Measurements from ENCODE around the gene KRTAP29-1. TPM values are rescaled to one million over a fixed set of nuclear protein-coding genes. Genes with fewer than 3 reads are reported as not detected.
"Not testable (repeated sequence)": the region's sequence is repeated elsewhere in the genome, so short reads cannot be mapped to it uniquely, and the experiment has no call there.

Gene KRTAP29-1
- polyA plus RNA-seq, 4 donors, result not detected

DNA sequence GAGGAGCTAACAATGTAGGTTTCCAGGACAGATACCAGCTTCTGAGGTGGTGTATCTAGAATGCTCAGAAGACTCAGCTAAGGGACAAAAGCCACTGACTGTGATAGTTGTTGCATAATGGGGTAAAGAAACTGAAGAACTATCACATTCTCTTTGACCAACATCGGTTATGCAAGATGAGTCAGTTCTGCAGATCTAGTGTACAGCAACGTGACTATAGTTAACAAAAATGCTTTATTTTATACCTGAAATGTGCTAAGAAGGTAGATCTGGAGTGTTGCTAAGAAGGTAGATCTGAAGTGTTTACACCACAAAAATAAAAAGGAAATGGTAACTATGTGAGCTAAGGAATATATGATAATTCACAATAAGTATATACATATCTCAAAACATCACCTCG is 34.9 kb downstream of the KRTAP29-1 start:
- Histone ChIP-seq H3K36me3 (ENCODE audit: control insufficient read depth in 3 of 3, insufficient read depth in 2 of 3, low read depth in 1 of 3, low read length in 3 of 3) (no peaks in the 10 kb centered on the region), H3K4me1 (ENCODE audit: control insufficient read depth in 3 of 3, insufficient read depth in 2 of 3, low read depth in 1 of 3, low read length in 2 of 3) (no peaks in the 10 kb centered on the region), H3K27ac (ENCODE audit: low read depth in 1 of 3, low read length in 2 of 3) (no peak overlapping the region), H3K9me3 (ENCODE audit: control insufficient read depth in 2 of 2, insufficient read depth in 1 of 2, low read depth in 1 of 2, low read length in 1 of 2) (no peaks in the 10 kb centered on the region), H3K27me3 (ENCODE audit: control insufficient read depth in 3 of 3, insufficient read depth in 3 of 3, low read length in 3 of 3) (peaks cover 0 to 5% (median 0%) of the 10 kb centered on the region in 3 donors), H3K4me3 (ENCODE audit: low read depth in 1 of 3, low read length in 3 of 3) (no peak overlapping the region)
- no peak for DNase-seq
- 71 to 80% methylated on average over 3 of the region's 3 CpGs; no CpG with 5 or more reads in 1 of the 3 donors for WGBS, 3 donors
- FAIRE-seq, result no peak

DNA sequence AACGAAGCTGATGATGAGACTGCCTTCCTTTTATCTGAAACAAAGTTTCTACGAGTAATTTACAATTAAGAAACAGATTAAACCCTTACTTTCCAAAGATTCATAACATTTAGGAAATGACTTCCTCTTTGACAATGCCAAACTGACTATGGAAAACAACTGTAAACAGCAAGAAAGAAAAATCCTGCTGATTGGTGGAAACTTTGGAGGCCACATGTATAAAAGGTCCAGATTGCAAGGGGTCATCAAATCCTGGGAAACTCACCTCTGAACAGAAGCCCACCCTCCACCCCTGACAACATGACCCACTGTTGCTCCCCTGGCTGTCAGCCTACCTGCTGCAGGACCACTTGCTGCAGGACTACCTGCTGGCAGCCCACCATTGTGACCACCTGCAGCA is 37.6 kb downstream of the KRTAP29-1 start, which contains the start of gene KRTAP9-6:
Gene KRTAP9-6 (plus strand): TSS at position 301 of the 400 bp plus-strand sequence. CDS start 0 bp downstream, at position 301.
- no peak for FAIRE-seq
- Histone ChIP-seq H3K27ac (ENCODE audit: low read depth in 1 of 3, low read length in 2 of 3) (no peak within 1 kb of the TSS), H3K27me3 (ENCODE audit: control insufficient read depth in 3 of 3, insufficient read depth in 3 of 3, low read length in 3 of 3) (peaks cover 0 to 5% (median 0%) of the 10 kb centered on the region in 3 donors), H3K4me3 (ENCODE audit: low read depth in 1 of 3, low read length in 3 of 3) (no peak within 1 kb of the TSS), H3K9me3 (ENCODE audit: control insufficient read depth in 2 of 2, insufficient read depth in 1 of 2, low read depth in 1 of 2, low read length in 1 of 2) (no peaks in the 10 kb centered on the region), H3K4me1 (ENCODE audit: control insufficient read depth in 3 of 3, insufficient read depth in 2 of 3, low read depth in 1 of 3, low read length in 2 of 3) (no peaks in the 10 kb centered on the region), H3K36me3 (ENCODE audit: control insufficient read depth in 3 of 3, insufficient read depth in 2 of 3, low read depth in 1 of 3, low read length in 3 of 3) (no peaks in the 10 kb centered on the region)
- 42 to 51% (median 49%) methylated on average over 2 of the region's 2 CpGs for WGBS, 3 donors
- DNase-seq, result no peak

DNA sequence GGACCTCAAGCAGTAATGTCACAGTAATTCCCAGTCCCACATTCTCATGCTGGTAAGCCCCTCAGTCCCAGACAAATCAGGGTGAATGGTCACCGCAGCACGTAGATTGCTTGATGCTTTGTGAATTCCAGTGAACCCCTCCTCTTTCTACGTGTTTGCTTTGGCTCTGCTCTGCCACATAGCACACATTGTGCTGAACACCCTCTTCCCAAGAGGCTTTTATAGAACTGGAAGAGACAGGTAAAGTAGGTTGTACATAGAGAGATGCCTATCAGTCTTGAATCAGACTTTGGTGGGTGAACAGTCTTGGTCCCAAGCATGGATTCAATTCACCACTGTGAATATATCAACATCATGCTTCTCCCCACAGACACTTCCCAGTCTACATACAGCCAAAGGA is 38.1 kb downstream of the KRTAP29-1 start:
- FAIRE-seq, result no peak

DNA sequence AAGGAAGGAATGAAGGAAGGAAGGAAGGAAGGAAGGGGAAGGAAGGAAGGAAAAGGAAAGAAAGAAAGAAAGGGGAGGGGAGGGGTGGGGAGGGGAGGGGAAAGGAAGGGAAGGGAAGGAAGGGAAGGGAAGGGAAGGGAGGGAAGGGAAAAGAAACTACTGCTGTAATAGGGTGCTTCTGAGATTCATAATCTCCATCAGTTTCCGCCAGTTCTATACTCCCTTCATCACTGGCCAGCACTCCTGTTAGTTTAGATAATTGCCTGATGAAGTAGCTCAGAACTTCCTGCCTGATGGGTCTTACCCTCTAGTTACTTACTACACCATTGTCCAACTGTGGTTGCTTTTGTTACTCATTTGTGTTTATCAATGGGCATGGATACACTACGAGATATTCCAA is 39.4 kb downstream of the KRTAP29-1 start:
- no peak for FAIRE-seq

More for the DNA sequence above, 38.1 kb downstream of the KRTAP29-1 start:
- no peak for DNase-seq
- WGBS, 3 donors, result 53 to 70% (median 56%) methylated on average over 3 of the region's 3 CpGs
- Histone ChIP-seq H3K9me3 (ENCODE audit: control insufficient read depth in 2 of 2, insufficient read depth in 1 of 2, low read depth in 1 of 2, low read length in 1 of 2) (no peaks in the 10 kb centered on the region), H3K4me3 (ENCODE audit: low read depth in 1 of 3, low read length in 3 of 3) (no peak overlapping the region), H3K4me1 (ENCODE audit: control insufficient read depth in 3 of 3, insufficient read depth in 2 of 3, low read depth in 1 of 3, low read length in 2 of 3) (no peaks in the 10 kb centered on the region), H3K36me3 (ENCODE audit: control insufficient read depth in 3 of 3, insufficient read depth in 2 of 3, low read depth in 1 of 3, low read length in 3 of 3) (no peaks in the 10 kb centered on the region), H3K27me3 (ENCODE audit: control insufficient read depth in 3 of 3, insufficient read depth in 3 of 3, low read length in 3 of 3) (peaks cover 0 to 5% (median 0%) of the 10 kb centered on the region in 3 donors), H3K27ac (ENCODE audit: low read depth in 1 of 3, low read length in 2 of 3) (no peak overlapping the region)

DNA sequence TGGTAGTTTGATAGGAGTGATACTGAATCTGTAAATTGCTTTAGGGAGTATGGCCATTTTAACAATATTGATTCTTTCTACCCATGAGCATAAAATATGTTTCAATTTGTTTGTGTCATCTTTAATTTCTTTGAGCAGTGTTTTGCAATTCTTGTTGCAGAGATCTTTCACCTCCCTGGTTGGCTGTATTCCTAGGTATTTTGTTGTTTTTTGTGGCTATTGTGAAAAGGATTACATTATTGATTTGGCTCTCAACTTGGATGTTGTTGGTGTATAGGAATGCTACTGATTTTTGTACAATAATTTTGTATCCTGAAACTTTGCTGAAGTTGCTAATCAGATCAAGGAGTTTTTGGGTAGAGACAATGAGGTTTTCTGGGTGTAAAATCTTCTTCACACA is 44.2 kb downstream of the KRTAP29-1 start:
- H3K4me3 ChIP-seq (ENCODE audit: low read depth in 1 of 3, low read length in 3 of 3), result no peak overlapping the region
- no peaks in the 10 kb centered on the region for H3K36me3 ChIP-seq (ENCODE audit: control insufficient read depth in 3 of 3, insufficient read depth in 2 of 3, low read depth in 1 of 3, low read length in 3 of 3)
- H3K27me3 ChIP-seq (ENCODE audit: control insufficient read depth in 3 of 3, insufficient read depth in 3 of 3, low read length in 3 of 3), result peaks cover 0 to 3% (median 0%) of the 10 kb centered on the region in 3 donors
- DNase-seq (no peak), FAIRE-seq (no peak)
- H3K4me1 ChIP-seq (ENCODE audit: control insufficient read depth in 3 of 3, insufficient read depth in 2 of 3, low read depth in 1 of 3, low read length in 2 of 3), result no peaks in the 10 kb centered on the region
- H3K27ac ChIP-seq (ENCODE audit: low read depth in 1 of 3, low read length in 2 of 3), result no peak overlapping the region
- H3K9me3 ChIP-seq (ENCODE audit: control insufficient read depth in 2 of 2, insufficient read depth in 1 of 2, low read depth in 1 of 2, low read length in 1 of 2), result no peaks in the 10 kb centered on the region

More for the DNA sequence above, 39.4 kb downstream of the KRTAP29-1 start:
- Histone ChIP-seq H3K27me3 (ENCODE audit: control insufficient read depth in 3 of 3, insufficient read depth in 3 of 3, low read length in 3 of 3) (peaks cover 0 to 5% (median 0%) of the 10 kb centered on the region in 3 donors), H3K36me3 (ENCODE audit: control insufficient read depth in 3 of 3, insufficient read depth in 2 of 3, low read depth in 1 of 3, low read length in 3 of 3) (no peaks in the 10 kb centered on the region), H3K27ac (ENCODE audit: low read depth in 1 of 3, low read length in 2 of 3) (no peak overlapping the region), H3K9me3 (ENCODE audit: control insufficient read depth in 2 of 2, insufficient read depth in 1 of 2, low read depth in 1 of 2, low read length in 1 of 2) (no peaks in the 10 kb centered on the region), H3K4me1 (ENCODE audit: control insufficient read depth in 3 of 3, insufficient read depth in 2 of 3, low read depth in 1 of 3, low read length in 2 of 3) (no peaks in the 10 kb centered on the region), H3K4me3 (ENCODE audit: low read depth in 1 of 3, low read length in 3 of 3) (no peak overlapping the region)
- DNase-seq, result no peak
- 69 to 81% (median 75%) methylated on average over 2 of the region's 2 CpGs for WGBS, 3 donors

DNA sequence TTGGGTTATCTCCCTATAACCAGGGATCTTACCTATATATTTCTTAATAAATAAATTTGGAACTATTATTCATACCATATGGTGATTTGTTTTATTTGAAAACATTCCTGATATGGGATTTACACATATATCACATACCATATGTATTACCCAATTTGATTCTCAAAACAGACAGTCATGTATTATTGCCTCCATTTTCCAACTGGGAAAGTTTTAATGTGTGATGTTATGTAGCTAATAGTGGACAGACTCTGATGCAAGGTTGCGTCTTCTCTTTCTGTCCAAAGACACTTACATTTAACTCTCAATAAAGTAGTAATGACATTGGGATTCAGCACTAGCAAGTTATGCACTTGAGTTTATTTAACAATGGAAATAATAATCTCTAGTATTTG is 46.4 kb downstream of the KRTAP29-1 start:
- no peak overlapping the region for H3K4me3 ChIP-seq (ENCODE audit: low read depth in 1 of 3, low read length in 3 of 3)
- H3K36me3 ChIP-seq (ENCODE audit: control insufficient read depth in 3 of 3, insufficient read depth in 2 of 3, low read depth in 1 of 3, low read length in 3 of 3), result no peaks in the 10 kb centered on the region
- FAIRE-seq, result no peak
- no peak overlapping the region for H3K27ac ChIP-seq (ENCODE audit: low read depth in 1 of 3, low read length in 2 of 3)
- H3K27me3 ChIP-seq (ENCODE audit: control insufficient read depth in 3 of 3, insufficient read depth in 3 of 3, low read length in 3 of 3), result peaks cover 0 to 4% (median 0%) of the 10 kb centered on the region in 3 donors
- DNase-seq, result no peak
- WGBS, 3 donors, result 75 to 91% (median 83%) methylated on average over 1 of the region's 1 CpG
- H3K9me3 ChIP-seq (ENCODE audit: control insufficient read depth in 2 of 2, insufficient read depth in 1 of 2, low read depth in 1 of 2, low read length in 1 of 2), result no peaks in the 10 kb centered on the region
- H3K4me1 ChIP-seq (ENCODE audit: control insufficient read depth in 3 of 3, insufficient read depth in 2 of 3, low read depth in 1 of 3, low read length in 2 of 3), result no peaks in the 10 kb centered on the region

DNA sequence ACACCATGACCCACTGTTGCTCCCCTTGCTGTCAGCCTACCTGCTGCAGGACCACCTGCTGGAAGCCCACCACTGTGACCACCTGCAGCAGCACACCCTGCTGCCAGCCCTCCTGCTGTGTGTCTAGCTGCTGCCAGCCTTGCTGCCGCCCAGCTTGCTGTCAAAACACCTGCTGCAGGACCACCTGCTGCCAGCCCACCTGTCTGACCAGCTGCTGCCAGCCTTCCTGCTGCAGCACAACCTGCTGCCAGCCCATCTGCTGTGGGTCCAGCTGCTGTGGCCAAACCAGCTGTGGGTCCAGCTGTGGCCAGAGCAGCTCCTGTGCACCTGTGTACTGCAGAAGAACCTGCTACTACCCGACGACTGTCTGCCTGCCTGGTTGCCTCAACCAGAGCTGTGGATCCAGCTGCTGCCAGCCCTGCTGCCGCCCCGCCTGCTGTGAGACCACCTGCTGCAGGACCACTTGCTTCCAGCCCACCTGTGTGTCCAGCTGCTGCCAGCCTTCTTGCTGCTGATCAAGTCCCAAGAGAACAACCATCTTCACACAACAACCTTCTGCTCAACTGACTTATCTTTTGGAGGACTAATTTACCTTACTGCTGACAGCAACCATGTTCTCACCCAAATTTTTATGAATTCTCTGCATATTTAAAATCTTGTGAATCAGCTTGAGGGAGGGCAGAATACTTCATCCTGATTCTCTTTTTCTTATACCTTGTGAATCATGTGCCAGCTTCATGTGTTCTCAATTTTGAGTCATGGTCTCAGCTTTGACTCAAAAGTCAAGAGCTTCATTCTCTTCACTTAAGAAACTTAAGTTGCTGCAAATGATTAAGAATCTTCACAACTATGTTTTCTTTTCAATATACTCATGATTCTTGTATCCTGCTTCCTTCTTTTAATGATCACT is 47.0 kb downstream of the KRTAP29-1 start, which contains the start of gene KRTAP9-9:
Gene KRTAP9-9 (plus strand): TSS at position 4 of the 910 bp plus-strand sequence.
- H3K27ac ChIP-seq (ENCODE audit: low read depth in 1 of 3, low read length in 2 of 3); H3K9me3 ChIP-seq (ENCODE audit: control insufficient read depth in 2 of 2, insufficient read depth in 1 of 2, low read depth in 1 of 2, low read length in 1 of 2); H3K4me3 ChIP-seq (ENCODE audit: low read depth in 1 of 3, low read length in 3 of 3); DNase-seq; H3K36me3 ChIP-seq (ENCODE audit: control insufficient read depth in 3 of 3, insufficient read depth in 2 of 3, low read depth in 1 of 3, low read length in 3 of 3); FAIRE-seq; H3K27me3 ChIP-seq (ENCODE audit: control insufficient read depth in 3 of 3, insufficient read depth in 3 of 3, low read length in 3 of 3); H3K4me1 ChIP-seq (ENCODE audit: control insufficient read depth in 3 of 3, insufficient read depth in 2 of 3, low read depth in 1 of 3, low read length in 2 of 3): not testable (repeated sequence)
- whole genome bisulfite sequencing, 3 donors, result 49 to 75% (median 59%) methylated on average over 5 of the region's 5 CpGs

DNA sequence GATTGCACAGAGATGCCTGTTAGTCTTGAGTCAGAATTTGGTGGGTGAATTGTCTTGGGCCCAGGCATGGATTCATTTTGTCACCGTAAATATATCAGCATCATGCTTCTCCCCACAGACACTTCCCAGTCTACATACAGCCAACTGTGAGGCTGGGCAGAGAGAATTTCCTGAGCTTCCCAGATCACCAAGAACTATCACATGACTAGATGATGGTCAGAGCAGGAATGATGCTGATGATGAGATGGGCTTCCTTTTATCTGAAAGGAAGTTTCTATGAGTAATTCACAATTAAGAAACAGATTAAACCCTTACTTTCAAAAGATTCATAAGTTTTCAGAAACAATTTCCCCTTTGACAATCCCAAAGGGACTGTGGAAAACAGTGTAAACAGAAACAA is 47.8 kb downstream of the KRTAP29-1 start:
- Histone ChIP-seq H3K27ac (ENCODE audit: low read depth in 1 of 3, low read length in 2 of 3) (no peak overlapping the region), H3K4me3 (ENCODE audit: low read depth in 1 of 3, low read length in 3 of 3) (no peak overlapping the region), H3K36me3 (ENCODE audit: control insufficient read depth in 3 of 3, insufficient read depth in 2 of 3, low read depth in 1 of 3, low read length in 3 of 3) (no peaks in the 10 kb centered on the region), H3K9me3 (ENCODE audit: control insufficient read depth in 2 of 2, insufficient read depth in 1 of 2, low read depth in 1 of 2, low read length in 1 of 2) (no peaks in the 10 kb centered on the region), H3K27me3 (ENCODE audit: control insufficient read depth in 3 of 3, insufficient read depth in 3 of 3, low read length in 3 of 3) (peaks cover 0 to 4% (median 0%) of the 10 kb centered on the region in 3 donors), H3K4me1 (ENCODE audit: control insufficient read depth in 3 of 3, insufficient read depth in 2 of 3, low read depth in 1 of 3, low read length in 2 of 3) (no peaks in the 10 kb centered on the region)
- no peak for FAIRE-seq
- no peak for DNase-seq
- WGBS, 3 donors, result 22 to 56% (median 49%) methylated on average over 1 of the region's 1 CpG
